Measurements from ENCODE around the gene MRPL22.
"Not testable (repeated sequence)": the region's sequence is repeated elsewhere in the genome, so short reads cannot be mapped to it uniquely, and the experiment has no call there.

MRPL22 gene

GRCh38 chr5:154940375-154940771 is 500 bp upstream of the MRPL22 start:
- no peak for DNase-seq (ENCODE audit: low read depth in 2 of 2)

GRCh38 chr5:154943527-154943926 is 2.7 kb downstream of the MRPL22 start:
- DNase-seq (ENCODE audit: low read depth in 2 of 2) = no peak

GRCh38 chr5:154944716-154945115 is 3.8 kb downstream of the MRPL22 start:
- no peak for DNase-seq (ENCODE audit: low read depth in 2 of 2)

GRCh38 chr5:154945695-154946301 is 4.9 kb downstream of the MRPL22 start:
- no peak for DNase-seq (ENCODE audit: low read depth in 2 of 2)

GRCh38 chr5:154947778-154948177 is 6.9 kb downstream of the MRPL22 start:
- DNase-seq (ENCODE audit: low read depth in 2 of 2) = no peak

- no peak for DNase-seq (ENCODE audit: low read depth in 2 of 2)
Observed at GRCh38 chr5:154948313-154948712, 7.4 kb downstream of the MRPL22 start.

- DNase-seq (ENCODE audit: low read depth in 2 of 2) = no peak
Observed at GRCh38 chr5:154949781-154950180, 8.9 kb downstream of the MRPL22 start.

- no peak for DNase-seq (ENCODE audit: low read depth in 2 of 2)
Observed at GRCh38 chr5:154956712-154957111, 15.8 kb downstream of the MRPL22 start.

- no peak for DNase-seq (ENCODE audit: low read depth in 2 of 2)
Observed at GRCh38 chr5:154962494-154962893, 21.6 kb downstream of the MRPL22 start.

GRCh38 chr5:154966081-154966841 is 25.4 kb downstream of the MRPL22 start:
- DNase-seq (ENCODE audit: low read depth in 2 of 2) = no peak

GRCh38 chr5:154966874-154967273 is 26.0 kb downstream of the MRPL22 start:
- DNase-seq (ENCODE audit: low read depth in 2 of 2) = no peak

GRCh38 chr5:154967421-154968024 is 26.6 kb downstream of the MRPL22 start:
- no peak for DNase-seq (ENCODE audit: low read depth in 2 of 2)

- DNase-seq (ENCODE audit: low read depth in 2 of 2) = no peak
Observed at GRCh38 chr5:154968953-154969352, 28.1 kb downstream of the MRPL22 start.

- no peak for DNase-seq (ENCODE audit: low read depth in 2 of 2)
Observed at GRCh38 chr5:154970759-154971158, 29.9 kb downstream of the MRPL22 start.

GRCh38 chr5:154971501-154971900 is 30.6 kb downstream of the MRPL22 start:
- DNase-seq (ENCODE audit: low read depth in 2 of 2) = no peak

- DNase-seq (ENCODE audit: low read depth in 2 of 2) = no peak
Observed at GRCh38 chr5:154972476-154973080, 31.7 kb downstream of the MRPL22 start.

GRCh38 chr5:154976082-154976481 is 35.2 kb downstream of the MRPL22 start:
- DNase-seq (ENCODE audit: low read depth in 2 of 2) = not testable (repeated sequence)

- no peak for DNase-seq (ENCODE audit: low read depth in 2 of 2)
Observed at GRCh38 chr5:154977409-154977808, 36.5 kb downstream of the MRPL22 start.

GRCh38 chr5:154978294-154978693 is 37.4 kb downstream of the MRPL22 start:
- DNase-seq (ENCODE audit: low read depth in 2 of 2) = not testable (repeated sequence)

- no peak for DNase-seq (ENCODE audit: low read depth in 2 of 2)
Observed at GRCh38 chr5:154984946-154985516, 44.2 kb downstream of the MRPL22 start.

- DNase-seq (ENCODE audit: low read depth in 2 of 2) = no peak
Observed at GRCh38 chr5:154986151-154986550, 45.3 kb downstream of the MRPL22 start.

- DNase-seq (ENCODE audit: low read depth in 2 of 2) = no peak
Observed at GRCh38 chr5:154989626-154990025, 48.8 kb downstream of the MRPL22 start.
